Measurements from ENCODE around the gene ZDHHC13.
A peak's percentile ranks its signal among the peaks of the same experiment; 100 is the strongest.

Gene ZDHHC13

GRCh38 chr11:19208959-19209546 lies 92.1 kb downstream of the ZDHHC13 start:
- no peak for DNase-seq

DNA sequence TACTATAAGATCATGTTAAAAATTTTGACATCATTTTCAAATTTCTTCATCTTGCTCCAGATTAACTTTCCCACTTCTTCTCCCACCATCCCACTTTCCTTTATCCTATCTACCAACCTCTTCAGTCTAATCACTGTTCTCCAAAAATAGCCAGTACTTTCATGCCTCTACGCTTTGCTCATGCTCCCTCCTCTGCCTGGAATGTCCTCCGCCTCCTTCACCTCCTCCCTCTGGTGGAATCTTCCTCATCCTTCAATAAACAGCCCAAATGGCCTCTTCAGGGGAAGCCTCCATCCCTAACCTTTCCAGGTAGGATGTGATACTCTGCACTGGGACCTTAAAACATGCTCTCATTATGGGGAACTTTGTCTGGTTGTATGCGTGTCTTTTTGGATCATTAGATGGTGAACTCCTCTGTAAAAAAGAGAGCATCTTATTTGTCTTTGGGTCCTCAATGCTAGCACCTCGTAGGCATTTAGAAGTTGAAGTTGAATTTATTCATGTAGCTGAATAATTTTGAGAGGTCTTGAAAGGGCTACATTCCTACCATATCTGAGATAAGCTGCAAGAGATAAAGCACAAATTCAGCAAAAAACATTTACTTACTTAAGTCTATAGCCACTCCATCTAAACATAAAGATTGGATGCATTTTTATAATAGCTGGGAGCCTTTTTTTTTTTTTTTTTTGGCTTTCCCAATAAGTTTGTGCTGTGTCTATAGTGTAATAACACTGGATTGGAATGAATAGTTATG lies 92.8 kb downstream of the ZDHHC13 start:
- DNase-seq: no peak

DNA sequence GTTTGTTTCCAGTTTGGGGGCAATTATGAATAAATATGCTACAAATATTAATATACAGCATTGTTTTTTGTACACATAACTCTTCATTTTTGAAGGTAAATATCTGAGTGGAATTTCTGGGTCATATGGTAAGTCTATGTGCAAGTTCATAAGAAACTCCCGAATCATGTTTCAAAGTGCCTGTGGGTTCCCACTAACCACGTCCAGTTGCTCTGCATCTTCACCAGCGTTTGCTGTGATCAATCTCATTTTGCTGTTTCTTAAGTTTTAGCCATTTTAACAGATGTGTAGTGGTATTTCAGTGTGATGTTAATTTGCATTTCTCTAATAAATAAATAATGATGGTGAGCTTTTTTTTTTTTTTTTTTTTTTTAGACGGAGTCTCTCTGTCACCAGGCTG lies 99.1 kb downstream of the ZDHHC13 start:
- DNase-seq: no peak

- no peak for DNase-seq
Observed at GRCh38 chr11:19216709-19217374, 99.9 kb downstream of the ZDHHC13 start.

DNA sequence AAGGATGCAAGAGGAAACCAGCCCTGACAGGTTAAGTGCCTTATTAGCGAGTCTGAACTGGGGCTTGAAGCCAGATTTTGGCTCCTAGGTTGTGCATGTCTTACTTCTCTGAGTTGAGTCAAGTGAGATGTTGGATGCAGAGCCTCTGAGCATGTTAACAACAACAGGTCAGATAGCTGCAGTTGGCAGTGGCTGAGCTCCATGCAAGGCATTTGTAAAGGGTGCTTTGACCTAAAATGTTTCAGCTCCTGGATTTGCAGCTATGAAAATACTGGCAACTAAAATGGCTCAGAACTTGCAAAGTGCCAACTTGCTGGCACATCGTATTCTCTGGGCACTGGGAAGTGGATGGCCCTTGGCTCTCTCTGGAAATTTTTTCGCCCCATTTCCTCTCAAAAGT lies 101.2 kb downstream of the ZDHHC13 start:
- DNase-seq: peak; percentile 21

GRCh38 chr11:19218786-19219460 lies 102.0 kb downstream of the ZDHHC13 start:
- DNase-seq: peak; percentile 28

GRCh38 chr11:19220903-19221724 lies 104.1 kb downstream of the ZDHHC13 start:
- no peak for DNase-seq

DNA sequence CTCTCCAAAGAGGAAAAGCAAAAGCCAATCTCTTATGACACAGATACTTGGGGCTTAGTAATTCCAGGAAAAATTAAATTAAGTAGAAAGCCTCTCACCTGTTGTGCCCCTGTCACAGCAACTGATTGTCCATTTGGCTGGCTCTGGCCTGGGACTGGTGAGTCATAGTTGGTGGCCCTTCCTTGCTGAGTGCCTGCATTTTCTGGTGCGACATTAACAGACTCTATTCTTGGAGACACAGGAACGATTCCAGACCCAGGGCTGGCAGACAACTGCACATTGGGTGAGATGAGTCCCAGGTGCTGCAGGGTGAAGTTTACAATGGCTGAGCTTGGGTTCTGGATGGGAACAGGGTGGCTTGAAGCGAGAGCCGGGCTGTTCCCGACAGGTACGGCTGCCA lies 108.2 kb downstream of the ZDHHC13 start:
- no peak for DNase-seq

GRCh38 chr11:19225581-19225980 lies 108.6 kb downstream of the ZDHHC13 start:
- DNase-seq: no peak
